ENCODE measurements around the gene ABCC4. TPM values are rescaled to one million over a fixed set of nuclear protein-coding genes. Genes with fewer than 3 reads are reported as not detected.

Gene ABCC4
- total and polyA plus RNA-seq, 2 experiments from 2014 or later: 4.3 to 12.2 TPM

DNA sequence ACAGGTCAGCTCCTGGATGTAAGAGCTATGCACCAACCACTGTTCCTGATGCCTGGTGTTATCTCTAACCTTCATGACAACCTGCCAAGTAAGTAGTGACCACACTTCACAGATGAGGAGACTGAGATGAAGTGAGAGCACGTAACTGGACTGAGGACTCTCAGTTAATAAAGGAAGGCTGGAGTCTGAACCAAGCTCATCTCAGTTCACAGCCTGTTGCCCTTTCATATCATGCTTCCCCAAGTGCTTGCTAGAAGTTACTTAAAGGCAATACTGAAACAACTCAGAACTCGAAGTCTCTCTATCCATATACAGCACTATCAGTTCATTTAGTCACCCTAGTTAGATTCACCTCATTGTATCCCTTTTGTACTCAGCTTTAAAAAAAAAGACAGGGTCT is 119.7 kb downstream of the ABCC4 start:
- H3K4me3 Mint-ChIP-seq: no peak overlapping the region
- no peak for DNase-seq (ENCODE audit: low spot score)
- H3K79me2 ChIP-seq (replicated peaks; ENCODE audit: insufficient read depth): no peaks in the 10 kb centered on the region
- ATAC-seq: no peak
- no peaks in the 10 kb centered on the region for H3K4me1 ChIP-seq (ENCODE audit: insufficient read depth)
- no peaks in the 10 kb centered on the region for H3K27me3 ChIP-seq (ENCODE audit: insufficient read depth)
- H3F3A ChIP-seq (replicated peaks; ENCODE audit: low read depth): no peaks in the 10 kb centered on the region
- no peaks in the 10 kb centered on the region for H4K20me1 ChIP-seq (replicated peaks; ENCODE audit: insufficient read depth)
- H3K36me3 ChIP-seq (ENCODE audit: insufficient read depth): no peaks in the 10 kb centered on the region
- H3K9me2 ChIP-seq (ENCODE audit: insufficient read depth): no peaks in the 10 kb centered on the region
- H3K27me3 Mint-ChIP-seq (ENCODE audit: insufficient read depth, low read depth, poor library complexity): peaks cover 3% of the 10 kb centered on the region
- no peak overlapping the region for H3K4me2 ChIP-seq
- no peak overlapping the region for H2AFZ ChIP-seq
- H3K9me3 Mint-ChIP-seq: no peaks in the 10 kb centered on the region
- H3K27ac Mint-ChIP-seq: no peak overlapping the region
- H3K36me3 Mint-ChIP-seq (ENCODE audit: low read depth): no peaks in the 10 kb centered on the region; the same call in 2 of the 3 replicates
- no peaks in the 10 kb centered on the region for H3K4me1 Mint-ChIP-seq
- TF ChIP-seq JUNB (IDR thresholded peaks at IDR 0.05; ENCODE audit: unreplicated experiment) (no peak), STAT1 (IDR thresholded peaks at IDR 0.05; ENCODE audit: unreplicated experiment) (no peak), EZH2 (IDR thresholded peaks at IDR 0.05; ENCODE audit: low read depth, unreplicated experiment) (no peak), ZNF331 (CRISPR knock-in tag; IDR thresholded peaks at IDR 0.05; ENCODE audit: low read depth) (no peak), ZNF114 (CRISPR knock-in tag; IDR thresholded peaks at IDR 0.05) (no peak), NANOG (IDR thresholded peaks at IDR 0.05; ENCODE audit: borderline replicate concordance) (no peak), CREB1 (CRISPR knock-in tag; IDR thresholded peaks at IDR 0.05; ENCODE audit: low read depth) (no peak), ETS1 (IDR thresholded peaks at IDR 0.05) (no peak), POLR2AphosphoS5 (IDR thresholded peaks at IDR 0.05; ENCODE audit: low read depth) (no peak), EZH2phosphoT487 (IDR thresholded peaks at IDR 0.05; ENCODE audit: unreplicated experiment) (no peak)
- TF ChIP-seq, protein P1, sequence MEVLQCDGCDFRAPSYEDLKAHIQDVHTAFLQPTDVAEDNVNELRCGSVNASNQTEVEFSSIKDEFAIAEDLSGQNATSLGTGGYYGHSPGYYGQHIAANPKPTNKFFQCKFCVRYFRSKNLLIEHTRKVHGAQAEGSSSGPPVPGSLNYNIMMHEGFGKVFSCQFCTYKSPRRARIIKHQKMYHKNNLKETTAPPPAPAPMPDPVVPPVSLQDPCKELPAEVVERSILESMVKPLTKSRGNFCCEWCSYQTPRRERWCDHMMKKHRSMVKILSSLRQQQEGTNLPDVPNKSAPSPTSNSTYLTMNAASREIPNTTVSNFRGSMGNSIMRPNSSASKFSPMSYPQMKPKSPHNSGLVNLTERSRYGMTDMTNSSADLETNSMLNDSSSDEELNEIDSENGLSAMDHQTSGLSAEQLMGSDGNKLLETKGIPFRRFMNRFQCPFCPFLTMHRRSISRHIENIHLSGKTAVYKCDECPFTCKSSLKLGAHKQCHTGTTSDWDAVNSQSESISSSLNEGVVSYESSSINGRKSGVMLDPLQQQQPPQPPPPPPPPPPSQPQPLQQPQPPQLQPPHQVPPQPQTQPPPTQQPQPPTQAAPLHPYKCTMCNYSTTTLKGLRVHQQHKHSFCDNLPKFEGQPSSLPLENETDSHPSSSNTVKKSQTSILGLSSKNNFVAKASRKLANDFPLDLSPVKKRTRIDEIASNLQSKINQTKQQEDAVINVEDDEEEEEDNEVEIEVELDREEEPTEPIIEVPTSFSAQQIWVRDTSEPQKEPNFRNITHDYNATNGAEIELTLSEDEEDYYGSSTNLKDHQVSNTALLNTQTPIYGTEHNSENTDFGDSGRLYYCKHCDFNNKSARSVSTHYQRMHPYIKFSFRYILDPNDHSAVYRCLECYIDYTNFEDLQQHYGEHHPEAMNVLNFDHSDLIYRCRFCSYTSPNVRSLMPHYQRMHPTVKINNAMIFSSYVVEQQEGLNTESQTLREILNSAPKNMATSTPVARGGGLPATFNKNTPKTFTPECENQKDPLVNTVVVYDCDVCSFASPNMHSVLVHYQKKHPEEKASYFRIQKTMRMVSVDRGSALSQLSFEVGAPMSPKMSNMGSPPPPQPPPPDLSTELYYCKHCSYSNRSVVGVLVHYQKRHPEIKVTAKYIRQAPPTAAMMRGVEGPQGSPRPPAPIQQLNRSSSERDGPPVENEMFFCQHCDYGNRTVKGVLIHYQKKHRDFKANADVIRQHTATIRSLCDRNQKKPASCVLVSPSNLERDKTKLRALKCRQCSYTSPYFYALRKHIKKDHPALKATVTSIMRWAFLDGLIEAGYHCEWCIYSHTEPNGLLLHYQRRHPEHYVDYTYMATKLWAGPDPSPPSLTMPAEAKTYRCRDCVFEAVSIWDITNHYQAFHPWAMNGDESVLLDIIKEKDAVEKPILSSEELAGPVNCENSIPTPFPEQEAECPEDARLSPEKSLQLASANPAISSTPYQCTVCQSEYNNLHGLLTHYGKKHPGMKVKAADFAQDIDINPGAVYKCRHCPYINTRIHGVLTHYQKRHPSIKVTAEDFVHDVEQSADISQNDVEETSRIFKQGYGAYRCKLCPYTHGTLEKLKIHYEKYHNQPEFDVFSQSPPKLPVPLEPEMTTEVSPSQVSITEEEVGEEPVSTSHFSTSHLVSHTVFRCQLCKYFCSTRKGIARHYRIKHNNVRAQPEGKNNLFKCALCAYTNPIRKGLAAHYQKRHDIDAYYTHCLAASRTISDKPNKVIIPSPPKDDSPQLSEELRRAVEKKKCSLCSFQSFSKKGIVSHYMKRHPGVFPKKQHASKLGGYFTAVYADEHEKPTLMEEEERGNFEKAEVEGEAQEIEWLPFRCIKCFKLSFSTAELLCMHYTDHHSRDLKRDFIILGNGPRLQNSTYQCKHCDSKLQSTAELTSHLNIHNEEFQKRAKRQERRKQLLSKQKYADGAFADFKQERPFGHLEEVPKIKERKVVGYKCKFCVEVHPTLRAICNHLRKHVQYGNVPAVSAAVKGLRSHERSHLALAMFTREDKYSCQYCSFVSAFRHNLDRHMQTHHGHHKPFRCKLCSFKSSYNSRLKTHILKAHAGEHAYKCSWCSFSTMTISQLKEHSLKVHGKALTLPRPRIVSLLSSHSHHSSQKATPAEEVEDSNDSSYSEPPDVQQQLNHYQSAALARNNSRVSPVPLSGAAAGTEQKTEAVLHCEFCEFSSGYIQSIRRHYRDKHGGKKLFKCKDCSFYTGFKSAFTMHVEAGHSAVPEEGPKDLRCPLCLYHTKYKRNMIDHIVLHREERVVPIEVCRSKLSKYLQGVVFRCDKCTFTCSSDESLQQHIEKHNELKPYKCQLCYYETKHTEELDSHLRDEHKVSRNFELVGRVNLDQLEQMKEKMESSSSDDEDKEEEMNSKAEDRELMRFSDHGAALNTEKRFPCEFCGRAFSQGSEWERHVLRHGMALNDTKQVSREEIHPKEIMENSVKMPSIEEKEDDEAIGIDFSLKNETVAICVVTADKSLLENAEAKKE (CRISPR knock-in tag; IDR thresholded peaks at IDR 0.05): no peak
- TF ChIP-seq, protein P2, sequence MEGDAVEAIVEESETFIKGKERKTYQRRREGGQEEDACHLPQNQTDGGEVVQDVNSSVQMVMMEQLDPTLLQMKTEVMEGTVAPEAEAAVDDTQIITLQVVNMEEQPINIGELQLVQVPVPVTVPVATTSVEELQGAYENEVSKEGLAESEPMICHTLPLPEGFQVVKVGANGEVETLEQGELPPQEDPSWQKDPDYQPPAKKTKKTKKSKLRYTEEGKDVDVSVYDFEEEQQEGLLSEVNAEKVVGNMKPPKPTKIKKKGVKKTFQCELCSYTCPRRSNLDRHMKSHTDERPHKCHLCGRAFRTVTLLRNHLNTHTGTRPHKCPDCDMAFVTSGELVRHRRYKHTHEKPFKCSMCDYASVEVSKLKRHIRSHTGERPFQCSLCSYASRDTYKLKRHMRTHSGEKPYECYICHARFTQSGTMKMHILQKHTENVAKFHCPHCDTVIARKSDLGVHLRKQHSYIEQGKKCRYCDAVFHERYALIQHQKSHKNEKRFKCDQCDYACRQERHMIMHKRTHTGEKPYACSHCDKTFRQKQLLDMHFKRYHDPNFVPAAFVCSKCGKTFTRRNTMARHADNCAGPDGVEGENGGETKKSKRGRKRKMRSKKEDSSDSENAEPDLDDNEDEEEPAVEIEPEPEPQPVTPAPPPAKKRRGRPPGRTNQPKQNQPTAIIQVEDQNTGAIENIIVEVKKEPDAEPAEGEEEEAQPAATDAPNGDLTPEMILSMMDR (conservative IDR thresholded peaks at IDR 0.05; ENCODE audit: low read depth in 2 of 2): no peak
- TF ChIP-seq, protein P3, sequence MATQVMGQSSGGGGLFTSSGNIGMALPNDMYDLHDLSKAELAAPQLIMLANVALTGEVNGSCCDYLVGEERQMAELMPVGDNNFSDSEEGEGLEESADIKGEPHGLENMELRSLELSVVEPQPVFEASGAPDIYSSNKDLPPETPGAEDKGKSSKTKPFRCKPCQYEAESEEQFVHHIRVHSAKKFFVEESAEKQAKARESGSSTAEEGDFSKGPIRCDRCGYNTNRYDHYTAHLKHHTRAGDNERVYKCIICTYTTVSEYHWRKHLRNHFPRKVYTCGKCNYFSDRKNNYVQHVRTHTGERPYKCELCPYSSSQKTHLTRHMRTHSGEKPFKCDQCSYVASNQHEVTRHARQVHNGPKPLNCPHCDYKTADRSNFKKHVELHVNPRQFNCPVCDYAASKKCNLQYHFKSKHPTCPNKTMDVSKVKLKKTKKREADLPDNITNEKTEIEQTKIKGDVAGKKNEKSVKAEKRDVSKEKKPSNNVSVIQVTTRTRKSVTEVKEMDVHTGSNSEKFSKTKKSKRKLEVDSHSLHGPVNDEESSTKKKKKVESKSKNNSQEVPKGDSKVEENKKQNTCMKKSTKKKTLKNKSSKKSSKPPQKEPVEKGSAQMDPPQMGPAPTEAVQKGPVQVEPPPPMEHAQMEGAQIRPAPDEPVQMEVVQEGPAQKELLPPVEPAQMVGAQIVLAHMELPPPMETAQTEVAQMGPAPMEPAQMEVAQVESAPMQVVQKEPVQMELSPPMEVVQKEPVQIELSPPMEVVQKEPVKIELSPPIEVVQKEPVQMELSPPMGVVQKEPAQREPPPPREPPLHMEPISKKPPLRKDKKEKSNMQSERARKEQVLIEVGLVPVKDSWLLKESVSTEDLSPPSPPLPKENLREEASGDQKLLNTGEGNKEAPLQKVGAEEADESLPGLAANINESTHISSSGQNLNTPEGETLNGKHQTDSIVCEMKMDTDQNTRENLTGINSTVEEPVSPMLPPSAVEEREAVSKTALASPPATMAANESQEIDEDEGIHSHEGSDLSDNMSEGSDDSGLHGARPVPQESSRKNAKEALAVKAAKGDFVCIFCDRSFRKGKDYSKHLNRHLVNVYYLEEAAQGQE (IDR thresholded peaks at IDR 0.05; ENCODE audit: unreplicated experiment): no peak
- H3K4me3 ChIP-seq: no peak overlapping the region
- H3K27ac ChIP-seq (ENCODE audit: low read depth): no peak overlapping the region
